Hepatocyte (in vitro differentiated cells): ENCODE results near the gene CLK1. TPM values are rescaled to one million over a fixed set of nuclear protein-coding genes. Genes with fewer than 3 reads are reported as not detected.
A peak's percentile ranks its signal among the peaks of the same experiment; 100 is the strongest.

Experiments
- DNase-seq: peaks from one replicate; pipeline ENCODE4 v3.0.0-alpha.2; 2016; ENCODE audit warnings: low spot score
- H2AFZ ChIP-seq: fragments of 200-600 bp; sonication (generic); 2 replicates; pipeline ENCODE4 v1.6.0; 2016; ENCODE audit warnings: antibody characterized with exemption, mild to moderate bottlenecking
- H3K27ac ChIP-seq: fragments of 200-600 bp; sonication (generic); 2 replicates; pipeline ENCODE4 v1.5.1; 2016; ENCODE audit warnings: mild to moderate bottlenecking
- H3K27me3 ChIP-seq: fragments of 200-600 bp; sonication (generic); 2 replicates; pipeline ENCODE4 v1.6.1; 2016
- H3K36me3 ChIP-seq: fragments of 200-600 bp; sonication (generic); replicated peaks from 2 replicates; pipeline ENCODE4 v1.5.1; 2016; ENCODE audit warnings: low read depth; ENCODE audit not compliant: insufficient read depth
- H3K4me1 ChIP-seq: fragments of 200-600 bp; sonication (generic); 2 replicates; pipeline ENCODE4 v1.5.1; 2016; ENCODE audit warnings: mild to moderate bottlenecking, moderate library complexity; ENCODE audit not compliant: insufficient read depth
- H3K4me2 ChIP-seq: fragments of 200-600 bp; sonication (generic); 2 replicates; pipeline ENCODE4 v1.6.0; 2016
- H3K4me3 ChIP-seq: fragments of 200-600 bp; sonication (generic); 2 replicates; pipeline ENCODE4 v1.5.1; 2016; ENCODE audit warnings: mild to moderate bottlenecking
- H3K79me2 ChIP-seq: fragments of 200-600 bp; sonication (generic); 2 replicates; pipeline ENCODE4 v1.6.0; 2017; ENCODE audit warnings: mild to moderate bottlenecking
- H3K9me2 ChIP-seq: fragments of 200-600 bp; sonication (generic); replicated peaks from 2 replicates; pipeline ENCODE4 v1.6.0; 2017; ENCODE audit warnings: mild to moderate bottlenecking; ENCODE audit not compliant: insufficient read depth
- H3K9me3 ChIP-seq: fragments of 200-600 bp; sonication (generic); 2 replicates; pipeline ENCODE4 v1.5.1; 2016; ENCODE audit warnings: low read depth, mild to moderate bottlenecking
- H4K20me1 ChIP-seq: fragments of 200-600 bp; sonication (generic); 2 replicates; pipeline ENCODE4 v1.6.0; 2016; ENCODE audit warnings: mild to moderate bottlenecking; ENCODE audit not compliant: insufficient read depth, poor library complexity, severe bottlenecking
- CTCF ChIP-seq: fragments of 200-600 bp; sonication (generic); IDR thresholded peaks from 2 replicates; pipeline ENCODE4 v1.5.1; 2016; ENCODE audit warnings: antibody characterized with exemption, mild to moderate bottlenecking; ENCODE audit not compliant: poor library complexity
- EZH2 ChIP-seq: fragments of 200-600 bp; sonication (generic); IDR thresholded peaks from 2 replicates; pipeline ENCODE4 v1.6.1; 2016; ENCODE audit warnings: antibody characterized with exemption, mild to moderate bottlenecking, borderline replicate concordance
- EZH2phosphoT487 ChIP-seq: fragments of 200-600 bp; sonication (generic); IDR thresholded peaks from one replicate; pipeline ENCODE4 v1.6.1; 2018; ENCODE audit warnings: antibody characterized with exemption, mild to moderate bottlenecking, low read depth, moderate library complexity; ENCODE audit not compliant: unreplicated experiment, severe bottlenecking
- WGBS: methylation state at CpG from one replicate; pipeline ENCODE4 v1.1.6; 2016; ENCODE audit warnings: low lambda C conversion rate; ENCODE audit errors: missing lambda C conversion rate; 5-methylcytosine and 5-hydroxymethylcytosine counted together
- polyA plus RNA-seq: library from polyadenylated mRNA; unstranded; fragments of >200 nt; fragmentation: Nextera tagmentation; extraction: Ambion mirVana; gene quantifications from 2 replicates; pipeline ENCODE4 v1.2.1, GENCODE V29; 2016
- total RNA-seq: library from RNA; depleted of rRNA; stranded (reverse); fragments of >200 nt; gene quantifications from 2 replicates; pipeline ENCODE4 v1.2.3, GENCODE V29; 2014

Gene CLK1
- total and polyA plus RNA-seq, 2 experiments from 2014 or later = 51.0 to 98.4 TPM

DNA sequence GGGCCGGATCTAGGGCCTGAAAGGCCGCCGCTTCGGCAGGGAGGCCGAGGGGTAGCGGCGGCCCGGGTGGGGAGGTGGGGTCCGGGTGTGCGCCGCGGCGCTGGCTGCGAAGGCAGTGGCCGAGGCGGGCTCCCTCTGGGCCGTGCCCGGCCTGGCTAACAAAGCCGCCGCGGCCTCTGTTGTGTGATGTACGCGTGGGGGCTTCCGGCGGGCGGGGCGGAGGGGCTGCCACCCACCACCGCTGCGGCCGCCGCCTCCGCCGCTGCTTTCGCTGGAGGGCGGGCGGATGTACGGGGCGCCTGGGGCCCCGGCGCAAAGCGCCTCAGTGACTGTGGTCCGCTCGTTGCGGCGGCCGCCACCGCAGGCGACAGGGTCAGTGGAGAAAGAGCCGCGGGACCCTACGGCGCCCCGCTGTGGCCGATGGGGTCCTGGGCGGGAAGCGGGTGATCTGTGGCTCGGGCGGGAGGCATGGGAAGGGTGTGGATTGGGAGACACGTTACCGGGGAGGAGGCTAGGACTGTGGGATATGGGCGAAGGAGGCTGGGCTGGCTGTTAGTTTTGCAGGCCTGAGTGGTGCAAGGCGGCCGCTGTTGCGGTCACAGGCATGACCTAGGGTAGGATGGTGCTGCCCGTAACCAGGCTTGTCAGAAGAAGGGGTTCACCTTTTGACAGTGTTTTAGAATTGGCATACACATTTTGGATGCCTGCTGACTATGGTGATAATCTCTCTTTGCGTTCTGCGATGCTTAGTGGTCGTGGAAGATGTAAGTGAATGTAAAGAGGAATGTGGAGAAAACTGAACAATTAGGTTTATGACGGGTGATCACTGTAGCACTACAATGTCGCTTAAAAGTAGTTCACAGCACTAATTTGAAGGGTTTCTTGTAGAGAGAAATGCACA, 52.1 kb downstream of the CLK1 start:
- peak overlapping the region; percentile 93 for H3K27ac ChIP-seq
- DNase-seq = peak; percentile 90
- H3K9me3 ChIP-seq = no peaks in the 10 kb centered on the region
- peaks cover 37% of the 10 kb centered on the region for H4K20me1 ChIP-seq
- H3K9me2 ChIP-seq = no peaks in the 10 kb centered on the region
- H3K4me3 ChIP-seq = peak overlapping the region; percentile 81
- peaks cover 25% of the 10 kb centered on the region for H3K4me1 ChIP-seq
- TF ChIP-seq EZH2phosphoT487 = no peak
- peak; percentile 72 for TF ChIP-seq CTCF
- H3K36me3 ChIP-seq = peaks cover 6% of the 10 kb centered on the region
- WGBS = 3% methylated on average over 32 of the region's 70 CpGs
- no peak overlapping the region for H2AFZ ChIP-seq
- no peaks in the 10 kb centered on the region for H3K27me3 ChIP-seq
- H3K4me2 ChIP-seq = peak overlapping the region; percentile 89
- H3K79me2 ChIP-seq = peaks cover 49% of the 10 kb centered on the region

DNA sequence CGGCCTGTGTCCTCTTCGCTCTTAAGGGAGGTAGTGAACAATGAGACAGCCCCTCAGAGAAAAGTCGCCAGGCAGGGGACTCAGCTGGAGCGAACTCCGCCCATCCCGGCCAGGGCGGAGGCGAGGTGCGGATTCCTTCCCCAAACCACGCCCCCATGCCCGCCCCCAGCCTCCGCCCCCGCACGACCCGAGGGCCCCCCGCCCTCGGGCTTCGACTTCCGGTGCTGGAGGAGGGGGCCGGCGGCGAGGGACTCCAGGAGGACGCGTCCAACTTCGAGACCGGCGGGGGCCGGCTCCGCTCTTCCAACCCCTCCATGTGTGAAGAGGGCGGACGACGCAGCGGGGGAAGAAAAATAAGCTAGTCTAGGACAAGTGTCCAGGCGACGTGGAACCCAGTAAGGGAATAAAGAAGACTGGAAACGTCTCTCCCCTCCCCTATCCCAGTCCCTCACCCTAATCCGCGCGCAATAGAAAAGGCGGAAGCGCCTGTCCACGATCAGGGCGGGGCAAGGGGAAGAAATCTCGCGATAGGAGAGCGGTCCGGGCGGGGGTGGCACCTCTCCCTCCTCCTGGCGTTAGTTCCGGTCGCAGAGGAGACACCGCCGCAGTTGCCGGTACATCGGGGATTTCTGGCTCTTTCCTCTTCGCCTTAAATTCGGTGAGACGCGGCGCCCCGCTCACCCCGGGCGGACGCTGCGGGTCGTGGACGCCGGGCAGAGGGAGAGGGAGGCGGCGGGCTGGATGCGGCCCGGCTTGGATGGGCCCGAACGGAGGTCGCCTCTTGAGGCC, 52.9 kb downstream of the CLK1 start, which contains the start of gene BZW1:
BZW1 (plus strand) TSS at position 578 of the 789 bp plus-strand sequence. CDS start 1,308 bp downstream, outside the sequence.
- H3K27ac ChIP-seq = peak within 1 kb of the TSS; percentile 93
- 2% methylated on average over 54 of the region's 75 CpGs for WGBS
- H3K27me3 ChIP-seq = no peaks in the 10 kb centered on the region
- peak within 1 kb of the TSS; percentile 28 for H2AFZ ChIP-seq
- H4K20me1 ChIP-seq = peaks cover 37% of the 10 kb centered on the region
- no peak for TF ChIP-seq EZH2phosphoT487
- DNase-seq = peak; percentile 98
- H3K4me1 ChIP-seq = peaks cover 25% of the 10 kb centered on the region
- peaks cover 46% of the 10 kb centered on the region for H3K79me2 ChIP-seq
- no peaks in the 10 kb centered on the region for H3K9me3 ChIP-seq
- H3K36me3 ChIP-seq = peaks cover 6% of the 10 kb centered on the region
- H3K9me2 ChIP-seq = no peaks in the 10 kb centered on the region
- H3K4me3 ChIP-seq = peak within 1 kb of the TSS; percentile 81
- peak within 1 kb of the TSS; percentile 89 for H3K4me2 ChIP-seq

- H3K4me2 ChIP-seq = peak overlapping the region; percentile 72
- H3K27ac ChIP-seq = peak overlapping the region; percentile 93
- H3K9me3 ChIP-seq = no peaks in the 10 kb centered on the region
- WGBS = 4% methylated on average over 11 of the region's 11 CpGs
- no peaks in the 10 kb centered on the region for H3K27me3 ChIP-seq
- H3K4me1 ChIP-seq = peaks cover 25% of the 10 kb centered on the region
- peak overlapping the region; percentile 10 for H3K4me3 ChIP-seq
- peak overlapping the region; percentile 28 for H2AFZ ChIP-seq
- TF ChIP-seq EZH2phosphoT487 (no peak), EZH2 (no peak)
- no peak for DNase-seq
- peaks cover 2% of the 10 kb centered on the region for H3K36me3 ChIP-seq
- no peaks in the 10 kb centered on the region for H3K9me2 ChIP-seq
- peaks cover 41% of the 10 kb centered on the region for H3K79me2 ChIP-seq
- H4K20me1 ChIP-seq = peaks cover 33% of the 10 kb centered on the region
These were observed 53.5 kb downstream of the CLK1 start for GRCh38 chr2:200810998-200811332.

DNA sequence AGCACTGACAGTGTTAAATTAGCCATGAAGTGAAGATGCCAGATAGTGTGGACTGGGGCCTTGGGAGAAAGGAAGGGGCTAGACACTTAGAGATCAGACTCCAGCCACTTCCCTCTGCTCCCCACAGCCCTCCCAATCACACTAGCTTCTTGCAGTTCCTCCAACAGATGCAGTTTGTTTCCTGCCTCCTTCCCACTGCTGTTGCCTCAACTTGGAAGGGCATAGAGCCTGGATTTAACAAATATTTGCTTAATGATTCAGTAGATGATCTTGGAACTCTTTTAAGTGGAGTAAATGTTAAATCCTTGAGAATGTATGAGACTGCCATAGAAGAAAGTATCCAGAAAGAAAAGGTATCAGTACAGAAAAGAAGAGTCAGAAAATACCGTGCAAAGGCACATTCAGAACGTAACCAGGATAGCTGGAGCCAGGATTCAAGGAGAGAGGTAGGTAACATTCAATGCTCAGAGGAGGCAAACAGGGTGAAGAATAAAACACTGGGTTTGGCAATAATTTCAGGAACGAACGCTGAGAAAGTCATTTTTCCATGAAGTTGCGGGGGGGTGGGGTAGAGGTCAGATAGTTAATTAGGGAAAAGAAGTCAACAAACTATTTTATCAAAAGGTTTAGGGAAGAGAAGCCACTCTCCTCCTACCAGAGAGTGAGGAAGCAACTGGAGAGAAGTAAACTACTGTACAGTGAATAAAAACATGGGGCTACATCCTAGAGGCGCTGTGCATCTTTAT, 54.0 kb downstream of the CLK1 start:
- H3K4me3 ChIP-seq = peak overlapping the region; percentile 10
- no peaks in the 10 kb centered on the region for H3K36me3 ChIP-seq
- peak overlapping the region; percentile 28 for H2AFZ ChIP-seq
- H4K20me1 ChIP-seq = peaks cover 28% of the 10 kb centered on the region
- peak overlapping the region; percentile 72 for H3K4me2 ChIP-seq
- 29% methylated on average over 6 of the region's 6 CpGs for WGBS
- H3K27me3 ChIP-seq = no peaks in the 10 kb centered on the region
- no peaks in the 10 kb centered on the region for H3K9me2 ChIP-seq
- peak; percentile 52 for DNase-seq
- H3K79me2 ChIP-seq = peaks cover 36% of the 10 kb centered on the region
- no peaks in the 10 kb centered on the region for H3K9me3 ChIP-seq
- peaks cover 25% of the 10 kb centered on the region for H3K4me1 ChIP-seq
- H3K27ac ChIP-seq = peak overlapping the region; percentile 93
- TF ChIP-seq EZH2phosphoT487 (no peak), CTCF (no peak), EZH2 (no peak)
